Measurements from ENCODE around the gene TWSG1. TPM values are rescaled to one million over a fixed set of nuclear protein-coding genes. Genes with fewer than 3 reads are reported as not detected.

The TWSG1 gene
- total RNA-seq, 1 experiment from 2014 or later = 43.7 TPM

GRCh38 chr18:9436206-9436929, 101.8 kb downstream of the TWSG1 start:
- no peak overlapping the region for H3K4me3 Mint-ChIP-seq (ENCODE audit: unreplicated experiment)
- H3K4me1 Mint-ChIP-seq (ENCODE audit: low read depth, unreplicated experiment) = no peaks in the 10 kb centered on the region
- no peaks in the 10 kb centered on the region for H3K36me3 Mint-ChIP-seq (ENCODE audit: insufficient read depth, unreplicated experiment)
- H3K4me3 ChIP-seq (ENCODE audit: low read depth, low read length) = no peak overlapping the region
- H3K27me3 Mint-ChIP-seq (ENCODE audit: insufficient read depth, unreplicated experiment) = no peaks in the 10 kb centered on the region
- ChIA-PET POLR2A (no interaction called here), CTCF (no interaction called here)
- no peaks in the 10 kb centered on the region for H3K9me3 ChIP-seq
- H3K27me3 ChIP-seq (replicated peaks; ENCODE audit: control insufficient read depth, insufficient read depth, low read length) = no peaks in the 10 kb centered on the region
- intact Hi-C loops (cut with micrococcal nuclease; ENCODE audit: unreplicated experiment) = no loop called here
- no peaks in the 10 kb centered on the region for H3K9me3 Mint-ChIP-seq (ENCODE audit: unreplicated experiment)
- no peak for DNase-seq
- no peaks in the 10 kb centered on the region for H3K4me1 ChIP-seq
- TF ChIP-seq, protein P1, sequence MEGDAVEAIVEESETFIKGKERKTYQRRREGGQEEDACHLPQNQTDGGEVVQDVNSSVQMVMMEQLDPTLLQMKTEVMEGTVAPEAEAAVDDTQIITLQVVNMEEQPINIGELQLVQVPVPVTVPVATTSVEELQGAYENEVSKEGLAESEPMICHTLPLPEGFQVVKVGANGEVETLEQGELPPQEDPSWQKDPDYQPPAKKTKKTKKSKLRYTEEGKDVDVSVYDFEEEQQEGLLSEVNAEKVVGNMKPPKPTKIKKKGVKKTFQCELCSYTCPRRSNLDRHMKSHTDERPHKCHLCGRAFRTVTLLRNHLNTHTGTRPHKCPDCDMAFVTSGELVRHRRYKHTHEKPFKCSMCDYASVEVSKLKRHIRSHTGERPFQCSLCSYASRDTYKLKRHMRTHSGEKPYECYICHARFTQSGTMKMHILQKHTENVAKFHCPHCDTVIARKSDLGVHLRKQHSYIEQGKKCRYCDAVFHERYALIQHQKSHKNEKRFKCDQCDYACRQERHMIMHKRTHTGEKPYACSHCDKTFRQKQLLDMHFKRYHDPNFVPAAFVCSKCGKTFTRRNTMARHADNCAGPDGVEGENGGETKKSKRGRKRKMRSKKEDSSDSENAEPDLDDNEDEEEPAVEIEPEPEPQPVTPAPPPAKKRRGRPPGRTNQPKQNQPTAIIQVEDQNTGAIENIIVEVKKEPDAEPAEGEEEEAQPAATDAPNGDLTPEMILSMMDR (IDR thresholded peaks at IDR 0.05; ENCODE audit: insufficient read depth in 1 of 2, low read depth in 1 of 2, low read length in 1 of 2, severe bottlenecking in 1 of 2, unreplicated experiment in 1 of 2) = no peak
- BruUV-seq (replicated peaks) = no TSS peak
- no peak overlapping the region for H3K27ac Mint-ChIP-seq (ENCODE audit: unreplicated experiment)
- H3K36me3 ChIP-seq (ENCODE audit: control insufficient read depth, insufficient read depth, low read length) = no peaks in the 10 kb centered on the region

DNA sequence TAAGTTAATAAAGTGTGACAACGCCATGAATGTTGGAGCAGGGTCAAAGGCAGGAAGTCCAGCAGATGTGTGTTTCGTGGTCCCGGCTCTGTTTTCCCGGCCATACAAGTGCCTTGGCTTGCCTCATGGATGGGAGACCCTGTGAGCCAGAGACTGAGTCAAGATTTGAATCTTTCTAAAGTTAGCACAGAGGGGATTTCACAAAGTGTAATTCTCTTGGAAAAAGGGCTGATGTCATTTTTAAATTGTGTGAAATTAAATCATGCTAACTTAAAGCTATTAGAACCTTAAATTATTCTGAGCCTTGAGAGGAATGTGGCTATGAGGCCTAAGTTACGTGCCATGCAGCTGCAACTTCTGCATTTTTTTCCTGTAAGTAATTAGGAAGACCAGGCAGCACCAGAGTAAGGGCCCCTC, 102.5 kb downstream of the TWSG1 start:
- Histone ChIP-seq H3K4me1 (no peaks in the 10 kb centered on the region), H3K4me3 (ENCODE audit: low read depth, low read length) (no peak overlapping the region), H3K36me3 (ENCODE audit: control insufficient read depth, insufficient read depth, low read length) (no peaks in the 10 kb centered on the region), H3K27me3 (replicated peaks; ENCODE audit: control insufficient read depth, insufficient read depth, low read length) (no peaks in the 10 kb centered on the region), H3K9me3 (no peaks in the 10 kb centered on the region)
- intact Hi-C loops (cut with micrococcal nuclease; ENCODE audit: unreplicated experiment) = no loop called here
- DNase-seq = no peak
- BruUV-seq (replicated peaks) = no TSS peak
- Mint-ChIP-seq H3K4me3 (ENCODE audit: unreplicated experiment) (no peak overlapping the region), H3K36me3 (ENCODE audit: insufficient read depth, unreplicated experiment) (no peaks in the 10 kb centered on the region), H3K27ac (ENCODE audit: unreplicated experiment) (no peak overlapping the region), H3K9me3 (ENCODE audit: unreplicated experiment) (no peaks in the 10 kb centered on the region), H3K27me3 (ENCODE audit: insufficient read depth, unreplicated experiment) (no peaks in the 10 kb centered on the region), H3K4me1 (ENCODE audit: low read depth, unreplicated experiment) (no peaks in the 10 kb centered on the region)
- ChIA-PET CTCF (no interaction called here), POLR2A (no interaction called here)
- TF ChIP-seq, protein P1 (IDR thresholded peaks at IDR 0.05; ENCODE audit: insufficient read depth in 1 of 2, low read depth in 1 of 2, low read length in 1 of 2, severe bottlenecking in 1 of 2, unreplicated experiment in 1 of 2) = no peak

- no peak for DNase-seq
- Mint-ChIP-seq H3K9me3 (ENCODE audit: unreplicated experiment) (no peaks in the 10 kb centered on the region), H3K27ac (ENCODE audit: unreplicated experiment) (no peak overlapping the region), H3K4me1 (ENCODE audit: low read depth, unreplicated experiment) (no peaks in the 10 kb centered on the region), H3K36me3 (ENCODE audit: insufficient read depth, unreplicated experiment) (no peaks in the 10 kb centered on the region), H3K27me3 (ENCODE audit: insufficient read depth, unreplicated experiment) (no peaks in the 10 kb centered on the region), H3K4me3 (ENCODE audit: unreplicated experiment) (no peak overlapping the region)
- Histone ChIP-seq H3K9me3 (no peaks in the 10 kb centered on the region), H3K27me3 (replicated peaks; ENCODE audit: control insufficient read depth, insufficient read depth, low read length) (no peaks in the 10 kb centered on the region), H3K36me3 (ENCODE audit: control insufficient read depth, insufficient read depth, low read length) (no peaks in the 10 kb centered on the region), H3K4me3 (ENCODE audit: low read depth, low read length) (no peak overlapping the region), H3K4me1 (no peaks in the 10 kb centered on the region)
- BruUV-seq (replicated peaks) = no TSS peak
- ChIA-PET POLR2A (no interaction called here), CTCF (no interaction called here)
- TF ChIP-seq, protein P1 (IDR thresholded peaks at IDR 0.05; ENCODE audit: insufficient read depth in 1 of 2, low read depth in 1 of 2, low read length in 1 of 2, severe bottlenecking in 1 of 2, unreplicated experiment in 1 of 2) = no peak
- intact Hi-C loops (cut with micrococcal nuclease; ENCODE audit: unreplicated experiment) = no loop called here
Measured at GRCh38 chr18:9437672-9438071, 103.1 kb downstream of the TWSG1 start.
